ENCODE data around the gene DCAF7. TPM values are rescaled to one million over a fixed set of nuclear protein-coding genes. Genes with fewer than 3 reads are reported as not detected.
A peak's percentile ranks its signal among the peaks of the same experiment; 100 is the strongest.

The DCAF7 gene
- total RNA-seq, 2 donors from 2014 or later: 94.3 to 105 TPM

GRCh38 chr17:63544467-63545301 lies 5.6 kb upstream of the DCAF7 start:
- Histone ChIP-seq H3K4me3 (no peak overlapping the region), H3K27me3 (peaks cover under 1% of the 10 kb centered on the region), H3K27ac (no peak overlapping the region), H3K36me3 (no peaks in the 10 kb centered on the region), H3K9ac (ENCODE audit: low read depth in 2 of 2, low read length in 2 of 2) (no peak overlapping the region), H3K9me3 (no peaks in the 10 kb centered on the region), H3K4me1 (no peaks in the 10 kb centered on the region)
- DNase-seq: no peak
- intact Hi-C loops (cut with DNase I): no loop called here
- TF ChIP-seq CTCF (IDR thresholded peaks at IDR 0.05): no peak

- no peaks in the 10 kb centered on the region for H3K36me3 ChIP-seq
- no peaks in the 10 kb centered on the region for H3K27me3 ChIP-seq
- no peak for TF ChIP-seq CTCF (IDR thresholded peaks at IDR 0.05)
- H3K9me3 ChIP-seq: no peaks in the 10 kb centered on the region
- H3K9ac ChIP-seq (ENCODE audit: low read depth in 2 of 2, low read length in 2 of 2): no peak overlapping the region
- intact Hi-C loops (cut with DNase I): no loop called here
- no peak overlapping the region for H3K4me3 ChIP-seq
- H3K27ac ChIP-seq: no peak overlapping the region
- no peaks in the 10 kb centered on the region for H3K4me1 ChIP-seq
- DNase-seq: no peak
Observed at GRCh38 chr17:63546308-63547082, 3.8 kb upstream of the DCAF7 start.

DNA sequence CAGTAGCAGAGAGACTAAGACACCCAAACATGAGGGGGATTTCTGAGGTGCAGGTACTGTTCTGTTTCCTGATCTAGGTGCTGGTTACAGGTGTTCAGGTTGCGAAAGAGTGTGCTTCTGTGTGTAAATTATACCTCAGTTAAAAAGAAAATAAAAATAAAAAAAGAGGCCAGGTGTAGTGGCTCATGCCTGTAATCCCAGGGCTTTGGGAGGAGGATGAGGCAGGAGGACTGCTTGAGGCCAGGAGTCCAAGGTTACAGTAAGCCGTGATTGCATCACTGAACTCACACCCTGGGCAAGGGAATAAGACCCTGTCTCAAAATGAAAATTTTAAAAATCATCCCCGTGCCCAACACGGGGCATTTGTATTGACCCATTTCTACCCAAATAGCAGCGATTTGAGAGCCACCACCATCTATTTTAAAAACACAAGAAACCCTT lies 3.2 kb upstream of the DCAF7 start:
- no peaks in the 10 kb centered on the region for H3K36me3 ChIP-seq
- no peak overlapping the region for H3K9ac ChIP-seq (ENCODE audit: low read depth in 2 of 2, low read length in 2 of 2)
- TF ChIP-seq CTCF (IDR thresholded peaks at IDR 0.05): no peak
- H3K9me3 ChIP-seq: no peaks in the 10 kb centered on the region
- DNase-seq: no peak
- H3K27me3 ChIP-seq: no peaks in the 10 kb centered on the region
- no peak overlapping the region for H3K4me3 ChIP-seq
- H3K4me1 ChIP-seq: no peaks in the 10 kb centered on the region
- no peak overlapping the region for H3K27ac ChIP-seq
- intact Hi-C loops (cut with DNase I): no loop called here

- Histone ChIP-seq H3K4me1 (peaks cover 6% of the 10 kb centered on the region), H3K9me3 (no peaks in the 10 kb centered on the region), H3K4me3 (peak overlapping the region; percentile 99), H3K9ac (ENCODE audit: low read depth in 2 of 2, low read length in 2 of 2) (peak overlapping the region; percentile 77 to 87), H3K27me3 (no peaks in the 10 kb centered on the region), H3K27ac (peak overlapping the region; percentile 83), H3K36me3 (no peaks in the 10 kb centered on the region)
- no peak for TF ChIP-seq CTCF (IDR thresholded peaks at IDR 0.05)
- intact Hi-C loops (cut with DNase I): no loop called here
- DNase-seq: no peak
Observed at GRCh38 chr17:63549289-63549945, 860 bp upstream of the DCAF7 start.

Data from colonic mucosa (tissue), 4 donors.